T-helper 17 cell (primary cell): ENCODE results near the gene TRIM41. TPM values are rescaled to one million over a fixed set of nuclear protein-coding genes. Genes with fewer than 3 reads are reported as not detected.

ENCODE experiments used
- ATAC-seq: fragments of 150-1000 bp; cut with Tn5 transposase; 2 replicates; pipeline ENCODE4 v1.10.0; 2021; ENCODE audit warnings: mild to moderate bottlenecking, moderate library complexity
- DNase-seq, 3 donors: peaks; one replicate each; pipeline versions ENCODE4 v3.0.0 to v3.0.0-alpha.2; 2020 to 2021
- H3K9me3 ChIP-seq: one replicate; pipeline ENCODE4 v1.7.0; 2013; ENCODE audit warnings: low read length, mild to moderate bottlenecking; ENCODE audit not compliant: control insufficient read depth, poor library complexity, severe bottlenecking
- H3K27ac Mint-ChIP-seq: one replicate; pipeline ENCODE4 v1.8.0; 2022; ENCODE audit warnings: mild to moderate bottlenecking, moderate library complexity, mixed read lengths
- H3K27me3 Mint-ChIP-seq: one replicate; pipeline ENCODE4 v1.8.0; 2022; ENCODE audit warnings: mixed read lengths
- H3K36me3 Mint-ChIP-seq: one replicate; pipeline ENCODE4 v1.8.0; 2022; ENCODE audit warnings: low read depth, mixed read lengths
- H3K4me1 Mint-ChIP-seq: one replicate; pipeline ENCODE4 v1.8.0; 2022; ENCODE audit warnings: mild to moderate bottlenecking, mixed read lengths
- H3K4me3 Mint-ChIP-seq: one replicate; pipeline ENCODE4 v1.8.0; 2022; ENCODE audit warnings: mild to moderate bottlenecking, moderate library complexity, mixed read lengths
- total RNA-seq, 4 donors: library from RNA in 2 of 4; stranded (reverse) in 2 of 4; gene quantifications; one replicate each; pipeline ENCODE4 v1.2.3 and lab custom pipeline; 2022 to 2026

The TRIM41 gene
- total RNA-seq, 2 donors from 2014 or later, result 23.4 to 29.6 TPM

DNA sequence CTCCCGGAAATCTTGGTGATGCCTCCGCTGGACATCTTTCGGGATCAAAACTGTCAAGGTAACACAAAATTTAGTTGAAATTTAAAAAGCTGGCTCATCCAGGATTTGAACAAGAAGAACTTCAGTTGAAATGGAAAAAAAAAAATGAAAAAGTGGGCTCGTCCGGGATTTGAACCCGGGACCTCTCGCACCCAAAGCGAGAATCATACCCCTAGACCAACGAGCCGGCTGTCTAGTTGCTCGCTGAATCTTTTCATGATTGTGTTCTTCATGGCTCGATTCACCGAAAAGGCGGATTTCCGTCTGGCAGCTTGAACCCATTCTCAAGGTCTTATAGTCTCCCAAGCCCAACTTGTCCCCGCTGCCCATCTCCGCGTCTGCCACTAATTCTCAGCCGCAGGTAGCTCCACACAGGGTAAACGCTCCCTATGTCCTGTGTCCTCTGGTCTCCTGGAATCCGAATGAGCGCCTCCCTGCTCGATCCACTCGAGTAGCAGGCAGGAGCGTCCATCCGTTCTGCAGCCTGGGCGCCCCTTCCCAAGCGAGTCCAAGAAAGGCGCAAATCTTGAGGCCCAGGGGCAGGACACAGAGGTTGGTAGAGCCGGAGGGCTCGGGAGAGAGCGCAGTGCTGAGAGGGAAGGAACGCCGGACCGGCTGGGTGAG is 34.2 kb upstream of the TRIM41 start:
- peak in 2 of 3 donors; percentile 60 to 64 for DNase-seq
- no peaks in the 10 kb centered on the region for H3K9me3 ChIP-seq
- peak; percentile 1 for ATAC-seq
- H3K27ac Mint-ChIP-seq, result peak overlapping the region; percentile 96
- H3K27me3 Mint-ChIP-seq, result peaks cover 4% of the 10 kb centered on the region
- H3K4me1 Mint-ChIP-seq, result peaks cover 54% of the 10 kb centered on the region
- H3K36me3 Mint-ChIP-seq, result peaks cover 2% of the 10 kb centered on the region
- H3K4me3 Mint-ChIP-seq, result peak overlapping the region; percentile 92

DNA sequence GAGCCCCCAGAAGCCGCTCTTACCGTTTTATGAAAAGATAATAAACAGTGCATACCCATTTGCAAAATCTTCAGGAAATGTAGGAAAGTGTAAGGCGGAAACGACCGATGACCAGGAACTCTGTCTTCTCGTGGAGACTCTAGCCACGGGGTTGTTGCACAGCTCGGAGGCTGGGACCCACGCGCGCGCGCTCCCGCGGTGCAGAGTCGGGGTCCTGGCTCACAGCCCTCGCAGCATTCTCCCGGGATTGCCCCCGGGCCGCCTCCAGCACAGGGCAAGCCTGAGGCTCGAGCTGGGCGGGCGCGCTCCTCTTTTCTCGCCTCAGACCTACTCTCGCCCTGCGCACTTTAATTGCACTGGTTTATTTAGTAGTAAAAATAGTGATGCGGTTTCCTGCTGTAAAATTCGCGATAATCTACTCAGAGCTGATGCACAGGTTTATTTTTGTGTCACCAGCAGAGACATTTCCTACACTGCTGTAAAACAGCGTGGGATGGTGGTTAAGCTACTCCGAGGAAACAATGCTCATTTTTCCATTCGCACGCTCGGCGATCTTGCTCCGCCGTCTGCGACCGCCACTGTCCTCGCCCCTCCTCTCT is 33.6 kb upstream of the TRIM41 start:
- Mint-ChIP-seq H3K4me3 (peak overlapping the region; percentile 92), H3K27ac (peak overlapping the region; percentile 96), H3K27me3 (peaks cover 4% of the 10 kb centered on the region), H3K36me3 (peaks cover 2% of the 10 kb centered on the region), H3K4me1 (peaks cover 49% of the 10 kb centered on the region)
- ATAC-seq, result peak; percentile 52
- DNase-seq, result peak in 2 of 3 donors; percentile 29 to 43
- no peaks in the 10 kb centered on the region for H3K9me3 ChIP-seq

DNA sequence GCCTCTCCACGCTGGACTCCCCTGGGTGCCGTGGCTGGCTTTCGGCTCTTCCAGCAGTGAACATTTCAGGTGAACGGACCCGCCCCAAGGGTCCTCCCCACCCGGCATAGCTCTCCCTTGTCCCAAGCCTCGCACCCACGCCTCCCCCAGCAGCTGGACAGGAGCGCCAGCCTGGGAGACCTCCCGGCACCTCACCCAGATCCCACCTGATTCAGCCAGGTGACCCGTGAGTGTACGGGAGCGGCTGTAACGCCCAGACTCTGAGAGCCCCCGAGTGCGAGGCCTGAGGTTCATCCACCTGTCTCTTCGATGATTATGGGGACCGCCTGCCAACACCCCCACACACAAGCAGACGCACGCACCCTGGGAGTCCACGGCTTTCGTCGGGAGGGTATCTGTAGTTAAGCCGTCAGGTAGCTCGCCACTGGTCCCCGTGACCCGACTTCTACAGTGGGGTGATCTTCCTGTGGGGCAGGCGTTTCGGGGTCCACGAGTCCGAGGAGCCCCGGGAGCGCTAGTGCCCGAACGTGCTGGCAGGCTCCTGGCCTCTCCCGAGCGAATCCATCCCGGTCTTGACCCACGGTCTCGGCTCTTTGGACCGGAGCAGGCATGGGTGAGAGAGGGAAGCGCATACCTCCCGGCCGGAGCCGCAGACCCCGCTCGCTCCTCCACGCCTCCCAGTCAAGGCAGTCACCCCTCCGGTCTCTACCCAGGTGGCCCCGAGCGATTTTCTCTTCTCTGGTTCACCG is 32.9 kb upstream of the TRIM41 start:
- peak overlapping the region; percentile 92 for H3K4me3 Mint-ChIP-seq
- H3K36me3 Mint-ChIP-seq, result peaks cover 2% of the 10 kb centered on the region
- ATAC-seq, result peak; percentile 8
- H3K9me3 ChIP-seq, result no peaks in the 10 kb centered on the region
- peaks cover 45% of the 10 kb centered on the region for H3K4me1 Mint-ChIP-seq
- DNase-seq, result no peak
- H3K27ac Mint-ChIP-seq, result peak overlapping the region; percentile 96
- peaks cover 4% of the 10 kb centered on the region for H3K27me3 Mint-ChIP-seq

DNA sequence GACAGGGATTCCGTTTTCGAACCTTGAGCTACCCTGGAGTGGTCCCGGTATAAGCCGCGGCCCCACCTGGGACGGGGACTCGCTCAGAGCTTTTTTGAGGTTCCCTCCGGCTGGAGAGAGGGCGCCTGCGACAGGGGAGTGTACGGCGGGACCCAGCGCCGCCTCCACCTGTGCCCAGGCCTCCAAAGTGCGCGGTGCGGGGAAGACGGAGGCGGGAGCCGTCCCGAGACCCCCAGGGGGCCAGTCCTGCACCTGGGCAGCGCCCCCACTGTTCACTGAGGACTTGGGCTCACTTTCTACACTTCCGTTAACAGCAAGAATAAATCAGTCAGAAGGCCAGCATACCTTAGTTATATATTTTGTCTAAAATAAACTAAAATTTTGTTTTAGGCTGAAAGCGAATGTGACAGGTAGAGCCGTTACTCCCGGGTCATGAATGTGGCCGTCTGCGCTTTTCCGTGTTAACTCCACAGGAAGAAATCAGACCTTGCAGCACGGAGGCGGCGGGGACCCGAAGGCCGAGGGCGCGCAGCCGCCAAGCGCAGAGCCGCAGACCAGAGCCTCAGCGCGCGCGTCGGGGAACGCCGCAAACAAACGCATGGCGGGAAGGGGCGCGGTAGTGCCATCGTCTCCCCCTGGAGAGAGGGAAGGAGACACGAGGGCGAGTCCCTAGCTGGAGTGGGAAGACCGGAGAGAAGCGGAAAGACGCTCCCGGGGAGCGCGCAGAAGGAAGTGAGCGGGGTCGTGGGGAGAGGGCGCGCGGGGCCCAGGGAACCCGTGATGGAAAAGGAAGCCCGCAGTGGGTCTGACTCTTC is 32.2 kb upstream of the TRIM41 start:
- no peaks in the 10 kb centered on the region for H3K9me3 ChIP-seq
- peak overlapping the region; percentile 96 for H3K27ac Mint-ChIP-seq
- peak overlapping the region; percentile 92 for H3K4me3 Mint-ChIP-seq
- peaks cover 45% of the 10 kb centered on the region for H3K4me1 Mint-ChIP-seq
- DNase-seq (peak in 2 of 3 donors; percentile 38 to 44), ATAC-seq (peak; percentile 13)
- H3K36me3 Mint-ChIP-seq, result peaks cover 2% of the 10 kb centered on the region
- H3K27me3 Mint-ChIP-seq, result peaks cover 4% of the 10 kb centered on the region

DNA sequence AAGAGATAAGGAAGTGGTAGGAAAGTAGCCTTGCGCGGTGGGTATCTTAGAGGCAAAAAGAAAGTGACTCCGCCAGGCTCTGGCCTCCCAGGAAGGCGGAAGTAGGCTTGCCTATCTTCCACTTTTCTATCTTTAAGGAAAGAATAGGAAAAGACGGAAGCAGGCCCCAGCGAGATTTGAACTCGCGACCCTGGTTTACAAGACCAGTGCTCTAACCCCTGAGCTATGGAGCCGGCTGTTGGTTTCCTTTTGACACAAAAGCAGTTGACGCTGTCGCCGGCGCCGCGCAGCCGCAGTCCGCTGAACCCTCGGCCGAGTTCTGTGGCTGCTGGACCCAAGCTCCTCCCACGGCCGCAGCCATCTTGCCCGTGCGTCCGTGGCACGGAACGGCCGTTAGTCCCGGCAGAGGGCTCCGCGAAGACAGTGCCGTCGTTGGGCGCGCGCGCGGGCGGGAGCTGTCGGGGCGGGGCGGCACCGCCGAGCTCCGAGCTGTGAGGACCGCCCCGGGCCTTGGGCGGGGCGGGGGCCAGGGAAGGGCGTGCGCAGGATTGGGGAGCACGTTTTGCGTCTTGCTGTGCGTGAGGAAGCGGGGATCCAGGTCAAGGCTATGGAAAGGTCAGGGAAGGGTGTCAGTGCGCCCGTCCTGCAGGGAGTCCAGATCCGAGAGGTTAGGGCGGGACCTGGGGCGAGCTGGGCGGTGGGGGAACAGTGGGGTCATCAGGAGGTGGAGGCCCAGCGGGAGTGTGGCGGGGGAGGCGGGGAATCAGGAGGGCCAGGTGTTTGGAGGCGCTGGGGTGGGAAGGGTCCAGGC is 31.4 kb upstream of the TRIM41 start:
- H3K36me3 Mint-ChIP-seq, result peaks cover 2% of the 10 kb centered on the region
- DNase-seq (peak; percentile 92 to 98 (median 92)), ATAC-seq (peak; percentile 76)
- H3K27me3 Mint-ChIP-seq, result peaks cover 4% of the 10 kb centered on the region
- no peaks in the 10 kb centered on the region for H3K9me3 ChIP-seq
- peak overlapping the region; percentile 92 for H3K4me3 Mint-ChIP-seq
- peak overlapping the region; percentile 96 for H3K27ac Mint-ChIP-seq
- H3K4me1 Mint-ChIP-seq, result peaks cover 45% of the 10 kb centered on the region

DNA sequence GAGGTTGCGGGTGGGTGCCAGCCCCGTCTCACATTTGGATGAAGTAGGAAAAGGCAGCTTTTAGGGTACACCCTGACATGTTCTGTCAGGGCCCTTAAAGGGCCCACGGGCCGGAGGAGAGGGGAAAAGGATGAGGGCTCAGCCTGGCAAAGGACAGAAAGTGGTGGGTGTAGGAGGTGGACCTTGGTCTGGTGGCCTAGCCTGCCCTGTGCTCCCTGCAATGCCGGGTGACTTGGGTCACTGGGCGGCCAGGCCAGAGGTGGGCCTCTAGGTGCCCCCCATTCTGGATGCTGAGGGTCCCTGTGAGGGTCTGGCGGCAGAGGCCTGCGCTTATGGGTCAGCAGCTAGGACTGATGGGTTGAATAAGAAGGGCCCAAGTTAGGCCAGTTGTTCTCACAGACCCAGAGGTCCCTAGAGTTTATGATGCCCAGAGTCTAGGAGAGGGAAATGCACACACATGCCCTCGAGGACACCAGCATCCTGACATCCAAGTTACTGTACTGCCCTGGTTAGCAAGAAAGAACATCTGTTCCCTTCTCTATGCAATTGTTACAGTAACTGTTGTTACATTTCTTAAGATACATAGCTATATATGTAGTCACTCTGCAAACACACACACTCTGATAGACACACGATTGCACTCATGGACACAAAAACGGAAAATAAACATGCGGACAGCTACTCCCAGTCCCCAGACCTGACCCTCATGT is 30.6 kb upstream of the TRIM41 start:
- H3K9me3 ChIP-seq, result no peaks in the 10 kb centered on the region
- ATAC-seq (no peak), DNase-seq (no peak)
- Mint-ChIP-seq H3K36me3 (peaks cover 2% of the 10 kb centered on the region), H3K4me1 (peaks cover 45% of the 10 kb centered on the region), H3K4me3 (peak overlapping the region; percentile 92), H3K27me3 (peaks cover 4% of the 10 kb centered on the region), H3K27ac (peak overlapping the region; percentile 96)

DNA sequence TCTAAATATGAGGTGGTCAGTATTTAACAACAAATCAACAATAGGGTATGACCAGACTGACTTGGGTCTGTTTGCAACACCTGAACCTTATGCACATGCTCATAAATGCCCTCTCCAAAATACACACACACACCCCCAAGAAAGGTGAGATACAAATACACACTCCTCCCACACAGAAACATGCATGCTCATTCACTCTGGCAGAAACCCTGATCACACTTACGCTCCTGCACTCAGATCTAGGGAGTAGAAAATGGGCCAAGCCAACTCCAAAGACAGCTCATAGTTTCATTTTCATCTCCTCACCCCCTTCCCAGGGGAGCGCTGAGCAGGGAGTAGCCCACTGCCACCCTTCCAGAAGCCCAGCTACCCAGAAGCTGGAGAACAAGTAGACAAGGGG is 29.4 kb upstream of the TRIM41 start:
- H3K27ac Mint-ChIP-seq, result peak overlapping the region; percentile 62
- H3K36me3 Mint-ChIP-seq, result peaks cover 2% of the 10 kb centered on the region
- no peaks in the 10 kb centered on the region for H3K9me3 ChIP-seq
- H3K4me3 Mint-ChIP-seq, result no peak overlapping the region
- H3K27me3 Mint-ChIP-seq, result peaks cover 2% of the 10 kb centered on the region
- H3K4me1 Mint-ChIP-seq, result peaks cover 37% of the 10 kb centered on the region
- ATAC-seq (no peak), DNase-seq (no peak)

DNA sequence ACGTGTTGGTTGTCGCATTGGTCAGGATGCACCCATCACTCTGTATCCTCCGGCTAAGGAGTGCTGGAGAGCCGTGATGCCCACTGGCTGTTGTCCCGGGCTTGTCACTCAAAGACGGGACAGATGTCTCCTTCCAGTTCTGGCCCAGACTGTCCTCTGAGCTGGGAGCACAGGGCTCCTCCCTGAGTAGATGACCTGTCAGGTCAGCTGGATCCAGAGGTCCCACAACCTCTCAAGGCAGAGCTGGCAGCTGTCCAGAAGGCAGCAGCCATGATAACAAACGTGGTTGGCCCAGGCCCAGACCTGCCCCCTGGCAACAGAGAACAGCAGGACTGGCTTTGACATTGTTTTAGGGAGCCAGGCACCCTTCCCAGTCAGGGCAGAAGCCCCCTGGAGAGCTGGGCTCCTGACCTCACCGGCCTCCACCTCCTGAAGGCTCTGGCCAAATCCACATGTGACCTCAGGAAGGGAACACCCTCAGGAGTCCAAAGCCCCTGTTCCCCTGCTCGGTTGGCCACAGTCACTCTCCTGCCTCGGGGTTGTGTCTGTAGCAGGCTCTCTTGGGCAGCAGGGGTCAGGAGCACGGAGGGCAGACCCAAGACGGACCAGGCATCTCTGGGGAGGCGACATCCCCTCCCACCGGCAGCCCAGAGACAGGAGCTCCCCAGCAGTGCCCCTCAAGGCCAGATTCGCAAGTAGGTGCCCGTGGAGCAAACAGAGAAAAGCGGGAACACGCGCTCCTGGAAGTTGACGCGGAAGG is 28.4 kb upstream of the TRIM41 start:
- no peaks in the 10 kb centered on the region for H3K27me3 Mint-ChIP-seq
- H3K9me3 ChIP-seq, result no peaks in the 10 kb centered on the region
- DNase-seq (no peak), ATAC-seq (no peak)
- H3K27ac Mint-ChIP-seq, result no peak overlapping the region
- peaks cover 31% of the 10 kb centered on the region for H3K4me1 Mint-ChIP-seq
- H3K4me3 Mint-ChIP-seq, result no peak overlapping the region
- H3K36me3 Mint-ChIP-seq, result peaks cover 2% of the 10 kb centered on the region

DNA sequence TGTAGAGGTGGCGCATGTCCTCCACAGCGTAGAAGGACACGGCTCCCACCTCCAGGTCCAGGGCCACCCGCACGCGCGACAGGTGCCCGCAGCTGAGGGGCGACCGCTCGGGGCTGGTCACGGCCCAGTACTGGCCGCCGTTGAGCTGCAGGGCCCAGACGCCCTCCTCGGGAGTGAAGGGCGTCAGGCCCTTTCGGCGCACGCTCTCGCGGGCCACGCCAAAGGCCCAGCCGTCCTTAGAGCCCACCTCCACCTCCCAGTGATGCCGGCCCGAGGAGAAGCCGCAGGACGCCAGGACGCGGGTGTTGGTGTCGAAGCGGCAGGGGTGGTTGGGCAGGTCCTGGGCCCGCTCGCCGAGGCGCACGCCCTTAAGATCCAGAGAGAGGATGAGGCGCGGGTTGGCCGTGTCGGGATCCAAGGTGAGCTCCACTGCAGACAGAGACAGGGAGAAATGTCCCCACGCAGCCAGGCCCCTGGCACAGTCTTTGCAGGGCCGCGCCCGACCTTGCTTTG is 27.8 kb upstream of the TRIM41 start:
- no peaks in the 10 kb centered on the region for H3K27me3 Mint-ChIP-seq
- no peaks in the 10 kb centered on the region for H3K9me3 ChIP-seq
- peaks cover 27% of the 10 kb centered on the region for H3K4me1 Mint-ChIP-seq
- DNase-seq (no peak), ATAC-seq (no peak)
- no peak overlapping the region for H3K27ac Mint-ChIP-seq
- peaks cover 2% of the 10 kb centered on the region for H3K36me3 Mint-ChIP-seq
- no peak overlapping the region for H3K4me3 Mint-ChIP-seq

DNA sequence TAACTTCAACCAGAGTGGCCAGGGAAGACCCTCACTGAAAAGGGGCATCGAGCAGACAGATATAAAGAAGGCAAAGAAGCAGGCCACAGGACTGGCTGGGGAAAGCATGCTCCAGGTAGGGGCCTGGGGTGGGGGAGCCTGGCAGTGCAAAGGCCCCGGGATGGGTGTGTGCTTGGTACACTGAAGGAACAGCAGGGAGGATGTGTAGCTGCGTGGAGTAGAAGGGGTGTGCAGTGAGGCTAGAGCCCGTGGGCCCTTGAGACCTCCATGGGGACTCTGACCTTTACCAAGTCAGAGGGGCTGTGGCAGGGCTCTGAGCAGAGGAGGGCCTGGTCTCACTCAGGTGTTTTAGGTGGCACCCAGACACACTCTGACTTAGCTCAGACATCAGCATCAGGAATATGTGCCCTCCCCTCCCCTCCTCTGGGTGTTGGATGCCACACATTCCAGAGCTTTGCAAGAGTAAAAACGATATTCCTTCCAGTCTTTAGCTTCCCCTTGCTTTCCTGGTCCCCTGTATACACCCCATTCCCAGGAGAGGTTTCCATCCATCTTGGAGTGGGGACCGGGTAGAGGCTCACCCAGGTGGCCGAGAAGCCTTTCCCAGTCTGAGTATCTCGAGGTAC is 25.6 kb upstream of the TRIM41 start:
- Mint-ChIP-seq H3K27ac (no peak overlapping the region), H3K4me1 (peaks cover 10% of the 10 kb centered on the region), H3K4me3 (no peak overlapping the region), H3K27me3 (no peaks in the 10 kb centered on the region), H3K36me3 (no peaks in the 10 kb centered on the region)
- ATAC-seq, result no peak
- H3K9me3 ChIP-seq, result no peaks in the 10 kb centered on the region
- DNase-seq, result no peak

DNA sequence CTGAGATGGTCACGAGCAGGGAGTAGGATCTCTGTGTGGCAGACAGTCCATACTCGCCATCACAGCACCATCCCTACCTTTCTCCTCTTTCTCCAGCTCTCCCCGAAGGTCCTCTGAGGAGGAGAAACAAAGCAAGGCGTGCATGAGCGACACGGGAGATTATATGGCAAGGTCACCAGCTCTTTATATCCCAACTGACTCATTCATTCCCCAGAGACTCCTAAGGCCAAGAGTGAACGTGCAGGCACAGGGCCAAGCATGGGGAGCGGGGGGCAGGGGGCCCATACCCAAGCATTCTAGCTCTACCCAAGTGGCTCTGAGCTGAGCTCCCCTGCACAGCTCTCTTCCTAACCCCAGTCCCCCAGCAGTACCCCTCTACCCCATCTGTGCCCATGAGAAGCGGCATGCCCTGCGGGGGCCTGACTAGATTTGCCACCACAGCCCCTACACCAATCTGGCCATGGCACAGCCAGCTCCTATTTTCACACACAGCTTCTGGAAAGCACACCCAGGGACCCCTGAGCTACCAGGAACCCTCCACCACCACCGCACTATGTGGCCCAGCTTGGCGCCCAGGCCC is 24.9 kb upstream of the TRIM41 start:
- Mint-ChIP-seq H3K4me3 (no peak overlapping the region), H3K27ac (no peak overlapping the region), H3K4me1 (peaks cover 6% of the 10 kb centered on the region), H3K27me3 (no peaks in the 10 kb centered on the region), H3K36me3 (no peaks in the 10 kb centered on the region)
- H3K9me3 ChIP-seq, result no peaks in the 10 kb centered on the region
- ATAC-seq (no peak), DNase-seq (no peak)
